Left hindlimb (tissue), 1 donor: ENCODE measurements around the gene FAM118A.
A peak's percentile ranks its signal among the peaks of the same experiment; 100 is the strongest.
"Not testable (repeated sequence)": the region's sequence is repeated elsewhere in the genome, so short reads cannot be mapped to it uniquely, and the experiment has no call there.

Experiments used
- DNase-seq: peaks from one replicate; pipeline ENCODE4 v3.0.0-alpha.2; 2018

FAM118A gene

DNA sequence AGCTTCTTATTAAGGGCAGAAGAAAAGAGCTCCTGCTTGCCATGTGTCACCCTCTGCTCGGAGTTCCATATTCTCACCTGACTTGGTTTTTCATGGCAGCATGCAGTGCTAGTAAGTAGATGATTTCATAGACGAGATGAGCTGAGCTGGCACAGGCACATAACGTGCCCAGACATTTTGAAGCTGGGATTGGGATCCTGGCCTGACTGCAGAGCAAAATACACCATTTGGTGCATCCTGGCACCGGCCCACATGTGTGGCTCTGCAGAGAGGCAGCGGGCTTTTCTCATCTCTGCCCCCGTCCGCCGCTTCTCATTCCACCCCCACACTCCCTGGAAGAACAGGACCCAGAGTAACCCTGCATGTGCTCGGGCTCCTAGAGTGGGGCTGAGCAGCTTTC is 24.8 kb downstream of the FAM118A start:
- no peak for DNase-seq

DNA sequence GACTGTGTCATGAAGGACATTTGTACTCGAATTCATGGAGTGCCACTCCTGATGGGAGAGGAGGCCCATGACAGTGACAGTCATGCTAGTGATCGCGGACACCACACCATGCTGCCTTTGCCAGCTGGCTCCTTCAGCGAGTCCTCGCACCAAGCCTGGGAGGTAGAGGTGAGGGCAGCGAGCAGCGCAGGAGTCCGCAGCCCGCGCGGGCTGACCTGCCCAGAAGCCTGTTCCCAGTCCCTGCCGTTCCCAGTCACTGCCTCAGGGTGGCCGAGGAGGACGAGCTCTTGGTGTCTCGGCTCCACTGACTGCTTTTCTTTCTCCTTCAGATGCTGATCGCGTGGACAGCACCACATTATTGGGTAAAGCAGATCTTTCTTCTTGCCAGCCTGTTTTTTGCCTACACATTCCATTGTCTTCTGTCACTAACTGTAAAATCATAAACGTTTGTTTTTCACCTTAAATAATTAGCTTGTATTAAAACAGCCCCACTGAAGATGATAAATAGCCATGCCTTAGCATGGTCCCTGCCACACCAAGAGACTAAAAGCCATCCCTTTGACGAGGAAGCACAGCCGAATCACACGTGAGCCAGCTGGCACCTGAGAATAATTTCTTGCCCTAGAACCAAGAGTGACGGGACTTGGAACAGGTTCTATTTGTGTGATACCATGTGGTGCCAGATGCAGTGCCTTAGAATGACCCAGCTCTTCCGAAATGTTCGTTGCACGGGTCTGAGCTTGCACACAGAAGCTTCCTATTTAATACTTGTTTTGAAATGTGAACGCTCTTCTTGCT is 25.5 kb downstream of the FAM118A start:
- no peak for DNase-seq

DNA sequence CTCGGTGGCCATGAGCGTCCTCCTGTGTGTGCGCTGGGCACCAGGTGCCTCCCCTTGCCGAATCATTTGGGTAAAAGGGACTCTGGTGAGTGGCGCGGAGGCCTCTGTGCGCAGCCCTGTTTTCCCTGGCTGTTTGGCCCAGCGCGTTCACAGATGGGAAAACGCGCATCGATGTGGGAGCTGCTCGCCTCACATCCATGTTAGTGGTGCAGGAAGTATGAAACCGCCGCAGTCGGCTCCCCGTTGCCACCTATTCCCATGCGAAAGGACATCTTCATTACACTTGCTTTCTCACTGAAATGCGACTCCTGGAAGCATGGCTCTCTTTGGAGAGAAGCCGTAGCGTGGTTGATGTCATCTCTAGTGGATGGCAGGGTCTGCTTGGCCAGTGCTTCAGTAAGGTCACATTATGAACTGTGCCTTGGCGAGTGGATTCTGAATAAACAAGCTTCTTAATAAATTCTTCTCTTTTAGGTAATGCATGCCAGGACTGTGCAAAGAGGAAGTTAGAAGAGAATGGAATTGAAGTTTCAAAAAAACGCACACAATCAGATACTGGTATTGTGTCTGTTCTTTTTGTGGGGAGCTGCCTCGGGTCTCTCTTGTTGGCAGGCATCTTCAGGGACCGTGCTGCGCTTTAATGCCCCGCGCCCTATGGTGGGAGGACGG is 26.3 kb downstream of the FAM118A start:
- no peak for DNase-seq

DNA sequence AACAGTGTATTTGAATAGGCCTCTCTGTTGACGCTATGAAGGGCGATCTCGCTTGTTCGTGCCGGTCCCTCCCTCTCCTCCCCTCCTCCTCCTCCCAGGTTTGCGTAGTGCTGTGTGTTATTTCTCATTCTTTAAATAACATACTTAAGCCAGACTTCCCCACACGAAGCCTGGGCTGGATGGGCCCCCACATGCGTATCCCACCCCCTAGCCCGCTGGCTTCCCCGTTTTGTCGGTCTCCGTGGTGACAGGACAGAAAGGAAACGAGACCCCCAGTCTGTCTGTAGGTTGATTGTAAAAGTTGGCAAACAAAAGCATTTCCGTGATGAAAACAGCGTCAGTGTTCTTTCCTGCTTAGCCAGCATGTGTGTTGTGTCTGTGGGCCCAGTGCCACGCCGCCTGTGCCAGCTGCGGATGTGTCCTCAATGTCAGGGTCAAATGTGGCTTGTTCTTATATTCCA is 27.3 kb downstream of the FAM118A start:
- peak; percentile 82 for DNase-seq

DNA sequence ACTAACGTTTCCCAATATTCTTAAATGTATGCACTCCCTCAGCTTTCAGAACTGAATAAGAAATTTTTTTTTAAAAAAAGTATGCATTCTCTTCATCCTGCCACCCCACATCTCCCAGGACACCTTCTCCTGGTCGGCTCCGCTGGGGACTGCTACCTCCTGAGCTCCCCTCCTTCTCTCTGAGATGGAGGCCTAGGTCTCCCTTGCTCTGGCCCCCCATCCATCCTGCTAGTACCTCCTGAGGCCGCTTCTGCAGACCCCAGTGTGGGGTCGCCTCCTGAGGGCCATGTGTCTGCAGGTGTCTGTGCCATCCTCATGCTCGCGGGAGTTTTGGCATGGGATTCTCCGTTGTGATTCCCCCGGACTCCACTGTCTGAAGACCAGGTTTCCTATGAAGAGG is 27.8 kb downstream of the FAM118A start:
- no peak for DNase-seq

DNA sequence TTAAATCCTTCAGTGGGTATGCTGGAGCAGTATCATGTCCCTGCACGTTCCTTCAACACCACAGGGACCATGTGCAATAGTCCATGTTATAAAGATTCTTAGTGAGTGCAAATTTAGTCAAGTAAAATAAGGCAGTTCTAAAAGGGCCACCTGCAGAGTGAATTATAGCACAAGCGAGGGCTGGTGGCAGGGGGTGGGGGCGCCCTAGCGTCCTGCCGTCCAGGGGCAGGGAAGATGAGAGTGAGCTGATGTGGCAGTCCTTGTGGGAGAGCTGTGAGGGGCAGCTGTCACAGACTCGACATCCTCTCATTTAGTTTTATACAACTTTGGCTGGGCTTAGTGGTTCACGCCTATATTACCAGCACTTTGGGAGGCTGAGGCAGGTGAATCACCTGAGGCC is 29.1 kb downstream of the FAM118A start:
- no peak for DNase-seq

DNA sequence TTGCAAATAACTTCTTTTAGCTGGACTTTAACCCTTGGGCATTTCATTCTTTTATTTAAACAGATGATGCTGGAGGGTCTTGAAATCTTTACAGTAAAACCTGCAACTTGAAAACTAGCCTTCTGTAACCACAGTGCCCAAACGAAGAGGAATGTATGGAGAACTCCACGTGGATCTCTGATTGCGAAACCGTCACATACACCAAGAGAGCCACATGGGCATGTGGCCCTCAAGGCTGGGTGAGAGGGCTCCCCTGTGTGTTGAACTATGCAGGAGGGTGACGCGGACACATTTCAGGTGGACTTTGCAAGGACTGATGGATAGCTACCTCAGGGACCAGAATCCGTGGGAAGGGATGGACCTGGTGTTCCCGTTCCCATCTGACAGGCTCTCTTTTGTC is 30.6 kb downstream of the FAM118A start:
- DNase-seq: no peak

DNA sequence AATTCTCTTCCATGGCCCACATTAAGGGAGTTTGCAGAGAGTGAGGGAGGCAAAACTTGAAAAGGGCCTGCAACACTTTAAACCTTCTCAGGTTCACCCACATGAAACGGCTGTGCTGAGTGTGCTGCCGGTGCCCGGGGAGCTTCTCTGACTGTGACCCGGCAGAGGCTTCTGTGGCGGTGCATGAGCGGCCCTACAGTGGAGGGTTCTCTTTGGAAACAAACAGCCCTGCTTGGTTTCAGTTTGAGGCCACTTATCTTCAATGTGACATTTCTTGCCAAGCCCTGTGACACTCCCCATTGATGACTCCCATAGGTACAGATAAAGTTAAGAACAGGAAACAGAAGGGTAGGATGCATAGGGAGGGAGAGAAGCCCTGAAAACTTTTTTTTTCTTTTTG is 31.8 kb downstream of the FAM118A start:
- no peak for DNase-seq

DNA sequence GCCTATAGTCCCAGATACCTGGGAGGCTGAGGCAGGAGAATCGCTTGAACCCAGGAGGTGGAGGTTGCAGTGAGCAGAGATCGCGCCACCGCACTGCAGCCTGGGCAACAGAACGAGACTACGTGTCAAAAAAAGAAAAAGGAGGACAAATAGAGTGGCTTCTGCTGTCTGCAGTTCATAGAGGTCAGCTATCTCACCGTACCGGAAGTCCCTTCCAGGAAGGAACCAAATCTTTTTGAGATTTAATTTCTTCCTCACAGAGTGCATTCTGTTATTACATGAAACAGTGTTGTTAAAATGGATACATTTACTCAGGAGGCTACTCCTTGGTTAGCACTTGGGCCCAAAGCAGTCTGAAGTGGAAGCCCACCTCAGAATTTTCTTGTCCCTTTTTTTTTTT is 33.4 kb downstream of the FAM118A start:
- no peak for DNase-seq

DNA sequence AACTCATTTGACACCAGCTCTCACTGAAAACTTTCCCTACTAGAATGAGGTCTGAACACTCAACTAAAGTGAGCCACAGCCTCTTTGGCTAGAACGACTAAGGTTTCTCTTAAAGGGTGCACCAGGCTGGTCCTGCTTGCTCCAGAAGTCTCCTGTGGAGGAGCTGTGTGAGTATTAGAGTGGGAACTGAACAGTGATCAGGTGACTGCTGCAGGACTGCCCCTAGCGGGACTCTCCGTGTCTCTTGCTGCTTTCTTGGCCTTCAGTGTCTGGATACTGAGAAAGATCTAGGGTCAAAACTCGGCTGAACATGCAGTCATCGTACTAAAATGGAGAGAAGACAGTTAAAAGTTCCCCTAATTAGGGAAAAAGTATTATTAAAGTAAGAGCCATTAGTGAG is 34.6 kb downstream of the FAM118A start:
- DNase-seq: no peak

DNA sequence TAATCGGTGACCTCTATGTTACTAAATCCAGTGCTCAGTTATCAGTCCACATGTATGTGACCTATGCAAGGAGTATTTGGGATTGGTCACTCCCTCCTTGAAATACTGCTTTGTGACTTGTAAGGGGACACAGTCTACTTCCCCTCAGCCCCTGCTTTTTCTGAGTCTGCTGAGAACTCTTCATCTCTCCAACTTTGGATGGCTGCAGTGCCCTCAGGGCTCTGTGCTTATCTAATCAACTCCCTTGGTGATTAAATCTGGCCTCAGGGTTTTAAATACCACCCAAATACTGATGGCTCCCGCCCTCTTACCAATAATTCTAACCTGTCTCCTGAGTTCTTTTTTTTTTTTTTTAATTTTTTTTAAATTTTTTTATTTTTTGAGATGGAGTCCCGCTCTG is 40.2 kb downstream of the FAM118A start:
- no peak for DNase-seq

DNA sequence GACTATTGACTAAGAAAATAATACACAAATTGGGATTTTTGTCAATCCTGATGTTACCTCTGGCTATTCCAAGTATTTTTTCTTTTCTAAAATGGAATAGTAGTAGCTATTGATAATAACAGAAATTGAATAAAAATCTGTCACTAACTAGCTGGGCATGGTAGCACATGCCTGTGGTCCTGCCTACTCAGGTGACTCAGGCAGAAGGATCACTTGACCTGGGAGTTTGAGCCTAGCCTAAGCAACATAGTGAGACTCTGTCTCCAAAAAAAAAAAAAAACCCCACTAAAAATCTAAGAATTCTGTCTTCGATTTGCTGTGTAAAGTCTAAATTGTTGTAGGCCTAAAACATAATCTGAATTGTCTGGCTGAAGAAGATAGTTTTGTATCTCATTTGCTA is 42.2 kb downstream of the FAM118A start:
- DNase-seq: no peak

DNA sequence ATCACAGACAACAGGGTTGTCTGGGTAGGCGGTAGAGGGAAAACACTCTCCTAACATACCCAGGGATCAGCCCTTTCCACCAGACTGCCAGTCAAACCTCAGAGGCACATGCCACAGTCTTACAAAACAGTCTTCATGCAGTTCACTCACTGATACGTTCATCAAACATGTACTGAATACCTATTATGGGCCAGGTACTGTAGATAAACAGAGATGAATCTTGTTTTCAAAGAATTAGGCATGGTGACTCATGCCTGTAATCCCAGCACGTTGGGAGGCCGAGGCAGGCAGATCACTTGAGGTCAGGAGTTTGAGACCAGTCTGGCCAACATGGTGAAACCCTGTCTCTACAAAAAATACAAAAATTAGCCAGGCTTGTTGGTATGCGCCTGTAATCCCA is 43.0 kb downstream of the FAM118A start:
- not testable (repeated sequence) for DNase-seq

DNA sequence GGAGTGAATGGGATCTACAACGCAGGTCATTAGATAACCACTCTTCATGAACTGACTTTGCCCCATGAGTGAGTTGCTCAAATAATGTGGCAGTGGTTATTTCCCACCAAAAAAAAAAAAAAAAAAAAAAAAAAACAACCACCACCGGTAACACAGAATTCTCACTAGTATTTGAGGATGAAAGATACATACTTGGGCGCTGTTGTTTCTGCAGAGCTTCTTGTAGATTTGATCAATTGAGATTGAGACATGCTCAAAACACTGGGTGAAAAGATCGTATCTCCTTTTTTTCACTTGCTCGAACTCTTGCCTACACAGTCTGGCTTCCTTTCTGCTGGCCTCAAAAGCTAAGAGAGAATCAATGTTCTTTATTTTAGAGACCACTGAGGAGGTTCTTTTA is 44.1 kb downstream of the FAM118A start:
- no peak for DNase-seq

DNA sequence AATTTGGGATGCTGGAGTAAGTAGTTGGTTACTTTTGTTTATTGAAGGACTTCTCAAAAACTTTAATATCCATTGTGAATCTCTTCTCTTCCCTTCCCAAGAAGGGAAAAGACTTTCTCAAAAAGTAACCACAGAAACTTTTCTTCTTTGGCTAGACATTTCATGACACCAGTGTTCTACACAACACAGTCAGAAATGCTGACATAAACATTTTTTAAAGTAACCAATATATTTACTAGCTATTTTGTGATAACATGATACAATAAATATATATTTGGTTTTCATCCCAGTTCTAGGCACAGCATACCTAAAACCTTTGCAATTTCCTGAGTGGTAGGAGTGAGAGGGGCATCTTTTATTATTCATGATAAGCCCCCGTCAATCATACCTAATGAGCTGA is 47.8 kb downstream of the FAM118A start:
- DNase-seq: no peak

DNA sequence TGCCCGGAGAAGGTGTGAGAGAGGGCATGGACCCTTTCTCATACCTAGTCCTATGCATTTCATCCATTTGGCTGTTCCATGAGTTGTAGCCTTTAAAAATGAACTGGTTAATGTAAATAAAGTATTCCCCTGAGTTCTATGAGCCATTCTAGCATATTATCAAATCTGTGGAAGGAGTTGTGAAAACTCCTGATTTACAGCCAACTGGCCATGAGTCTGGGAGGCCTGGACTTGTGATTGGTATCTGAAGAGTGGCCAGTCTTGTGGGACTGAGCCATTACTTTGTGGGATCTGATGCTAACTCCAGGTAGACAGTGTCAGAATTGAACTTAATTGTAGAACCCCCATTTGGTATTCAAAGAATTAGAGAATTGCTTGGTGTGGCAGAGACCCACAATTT is 48.4 kb downstream of the FAM118A start:
- no peak for DNase-seq

DNA sequence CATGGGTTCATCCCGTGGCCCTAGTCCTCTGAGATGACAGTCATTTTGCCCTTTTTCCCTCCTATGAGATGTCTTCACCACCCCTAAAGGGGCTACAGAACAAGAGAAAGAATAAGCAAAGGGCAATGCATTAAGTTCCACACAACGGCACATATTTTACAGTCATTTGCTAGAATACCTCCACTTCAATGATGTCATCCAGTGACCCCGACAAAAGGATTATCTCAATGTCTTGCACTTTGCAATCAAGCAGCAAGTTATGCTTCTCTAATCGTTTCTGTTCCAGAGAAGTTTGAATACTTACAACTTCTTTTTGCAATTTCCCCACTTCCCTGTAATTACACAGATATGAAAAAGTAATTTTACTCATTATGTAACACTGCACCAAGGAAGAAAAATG is 49.9 kb downstream of the FAM118A start:
- no peak for DNase-seq

DNA sequence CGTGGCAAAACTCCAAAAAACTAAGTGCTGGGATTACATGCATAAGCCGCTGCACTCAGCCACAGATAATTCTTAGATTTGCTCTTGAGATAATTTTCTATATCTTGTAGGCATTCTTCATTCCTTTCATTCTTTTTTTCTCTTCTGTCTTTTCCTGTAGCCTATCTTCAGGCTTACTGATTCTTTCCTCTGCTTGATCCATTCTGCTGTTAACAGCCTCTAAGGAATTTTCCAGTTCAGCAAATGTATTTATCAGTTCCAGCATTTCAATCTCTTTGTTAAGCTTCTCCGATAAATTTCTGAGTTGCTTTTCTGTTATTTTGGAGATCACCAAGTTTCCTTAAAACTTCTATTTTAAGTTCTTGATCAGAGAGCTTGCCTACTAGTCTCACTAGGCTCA is 57.0 kb downstream of the FAM118A start:
- no peak for DNase-seq

DNA sequence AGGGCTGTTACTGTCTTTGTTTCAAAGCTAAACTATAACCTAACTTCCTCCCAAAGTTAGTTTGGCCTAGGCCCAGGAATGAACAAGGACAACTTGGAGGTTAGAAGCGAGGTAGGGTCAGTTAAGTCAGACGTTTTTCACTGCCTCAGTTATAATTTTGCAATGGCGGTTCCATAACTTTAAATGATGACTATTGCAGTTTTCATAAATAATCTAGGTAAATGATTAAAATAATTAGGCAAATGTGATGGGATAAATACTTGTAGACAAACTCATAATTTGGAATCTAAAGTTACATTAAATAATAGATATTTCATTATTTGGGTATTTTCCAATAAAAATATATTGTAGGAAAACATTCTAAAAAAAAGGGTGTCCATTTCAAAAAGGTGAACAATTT is 63.9 kb downstream of the FAM118A start:
- DNase-seq: not testable (repeated sequence)

DNA sequence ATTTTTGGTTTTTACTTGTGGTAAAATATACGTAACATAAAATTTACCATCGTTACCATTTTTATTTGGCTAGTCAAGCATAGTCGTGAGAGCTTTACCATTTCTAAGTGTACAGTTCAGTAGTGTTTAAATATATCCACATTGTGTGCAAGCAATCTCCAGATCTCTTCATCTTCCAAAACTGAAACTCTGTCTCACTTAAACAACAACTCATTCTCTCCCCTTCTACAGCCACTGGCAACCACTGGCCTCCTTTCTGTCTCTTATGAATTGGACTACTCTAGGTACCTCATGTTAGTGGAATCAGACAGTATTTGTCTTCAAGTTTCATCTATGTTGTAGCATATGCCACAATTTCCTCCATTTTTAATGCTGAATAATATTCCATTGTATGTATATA is 66.3 kb downstream of the FAM118A start:
- DNase-seq: no peak

DNA sequence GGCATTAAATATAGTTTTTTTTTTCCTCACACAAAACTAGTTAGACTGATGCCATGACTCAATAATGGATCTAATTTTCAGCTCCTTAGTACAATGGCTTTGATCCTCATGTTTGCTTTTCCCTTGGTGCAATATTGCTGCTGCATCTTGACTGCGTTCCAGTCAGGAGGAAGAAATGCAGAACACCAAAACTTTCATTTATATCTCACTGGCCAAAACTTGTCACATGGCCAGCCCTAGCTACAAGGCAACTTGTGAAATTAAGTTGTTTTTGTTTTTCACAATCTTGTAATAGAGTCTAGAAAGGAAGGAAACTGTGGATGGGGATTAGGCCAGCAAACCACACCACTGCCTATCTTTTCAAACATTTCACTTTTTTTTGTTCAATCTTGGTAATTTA is 67.0 kb downstream of the FAM118A start:
- no peak for DNase-seq

DNA sequence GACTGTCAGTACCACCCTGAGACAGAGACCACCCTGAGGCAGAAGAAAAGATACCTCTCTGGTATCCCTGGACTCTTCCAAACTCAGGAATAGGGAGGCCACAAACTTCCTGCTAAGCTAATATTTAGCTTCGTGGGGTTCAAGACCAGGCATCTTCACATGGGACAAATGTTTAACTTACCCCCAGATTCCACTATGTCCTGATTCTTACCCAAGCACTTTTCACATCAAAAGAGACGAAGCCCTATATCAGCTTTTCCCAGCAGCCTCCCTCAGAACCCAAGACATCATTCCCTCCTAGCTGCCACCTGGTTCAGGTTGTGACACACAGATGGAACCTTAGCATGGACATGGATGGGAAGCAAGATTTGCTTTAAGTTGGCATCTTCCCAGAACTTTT is 71.6 kb downstream of the FAM118A start:
- no peak for DNase-seq

DNA sequence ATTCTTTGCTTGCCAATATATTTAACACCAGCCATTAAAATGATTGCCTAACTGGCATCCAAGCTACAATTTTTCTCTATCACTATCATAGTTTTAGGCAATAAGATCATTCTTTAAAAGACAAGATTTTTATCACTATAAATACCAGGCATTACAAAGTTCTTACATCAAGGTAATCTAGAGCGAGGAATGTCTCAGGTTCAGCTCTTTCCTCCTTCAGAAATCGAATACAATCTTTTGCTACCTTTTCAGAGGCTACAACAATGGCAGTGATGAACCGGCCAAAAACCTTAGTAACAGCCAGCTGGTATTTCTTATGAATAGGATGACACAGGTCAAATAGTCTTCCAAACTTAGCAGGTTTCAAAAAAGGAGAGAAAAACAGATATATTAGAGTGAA is 79.8 kb downstream of the FAM118A start:
- DNase-seq: no peak
